Fibroblast of the aortic adventitia (primary cell): Measurements from ENCODE around the gene CSNK1E. TPM values are rescaled to one million over a fixed set of nuclear protein-coding genes. Genes with fewer than 3 reads are reported as not detected.
"Not testable (repeated sequence)": the region's sequence is repeated elsewhere in the genome, so short reads cannot be mapped to it uniquely, and the experiment has no call there.

Experiments used
- DNase-seq: peaks from one replicate; pipeline ENCODE4 v3.0.0-alpha.2; 2010; ENCODE audit warnings: low read depth
- H3K4me3 ChIP-seq: 2 replicates; pipeline ENCODE4 v1.5.1; 2011; ENCODE audit warnings: low read depth, mild to moderate bottlenecking, control low read depth, low read length, moderate library complexity
- total RNA-seq: library from RNA; depleted of rRNA; stranded (reverse); fragments of >200 nt; gene quantifications from 2 replicates; pipeline ENCODE4 v1.2.3, GENCODE V29; 2012; ENCODE audit warnings: low replicate concordance
- TF ChIP-seq, protein P1 (sequence below): IDR thresholded peaks from 2 replicates; pipeline ENCODE4 v1.5.1; 2011; ENCODE audit warnings: mild to moderate bottlenecking, low read length, control low read depth, inconsistent platforms; ENCODE audit not compliant: insufficient read depth

The CSNK1E gene
- total RNA-seq, 1 donor, result 94.7 TPM

DNA sequence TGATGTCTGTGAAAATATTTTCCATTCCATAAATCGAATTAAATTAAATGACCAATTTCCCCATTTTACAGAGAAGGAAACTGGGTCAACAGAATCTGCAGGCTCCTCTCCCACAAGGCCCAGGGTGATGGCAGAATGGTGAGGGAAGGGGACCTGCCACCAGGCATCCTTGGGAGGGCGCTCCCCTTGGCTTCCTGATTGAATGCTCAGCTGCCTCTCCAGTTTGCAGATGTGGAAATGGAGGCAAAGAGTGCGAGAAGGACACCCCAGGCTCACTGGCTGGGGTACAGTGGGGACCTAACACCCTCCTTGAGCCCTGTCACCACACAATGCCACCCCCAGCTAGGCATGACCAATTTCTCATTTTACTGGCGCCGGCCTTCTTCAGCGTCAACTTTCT, 28.5 kb upstream of the CSNK1E start:
- TF ChIP-seq, protein P1, sequence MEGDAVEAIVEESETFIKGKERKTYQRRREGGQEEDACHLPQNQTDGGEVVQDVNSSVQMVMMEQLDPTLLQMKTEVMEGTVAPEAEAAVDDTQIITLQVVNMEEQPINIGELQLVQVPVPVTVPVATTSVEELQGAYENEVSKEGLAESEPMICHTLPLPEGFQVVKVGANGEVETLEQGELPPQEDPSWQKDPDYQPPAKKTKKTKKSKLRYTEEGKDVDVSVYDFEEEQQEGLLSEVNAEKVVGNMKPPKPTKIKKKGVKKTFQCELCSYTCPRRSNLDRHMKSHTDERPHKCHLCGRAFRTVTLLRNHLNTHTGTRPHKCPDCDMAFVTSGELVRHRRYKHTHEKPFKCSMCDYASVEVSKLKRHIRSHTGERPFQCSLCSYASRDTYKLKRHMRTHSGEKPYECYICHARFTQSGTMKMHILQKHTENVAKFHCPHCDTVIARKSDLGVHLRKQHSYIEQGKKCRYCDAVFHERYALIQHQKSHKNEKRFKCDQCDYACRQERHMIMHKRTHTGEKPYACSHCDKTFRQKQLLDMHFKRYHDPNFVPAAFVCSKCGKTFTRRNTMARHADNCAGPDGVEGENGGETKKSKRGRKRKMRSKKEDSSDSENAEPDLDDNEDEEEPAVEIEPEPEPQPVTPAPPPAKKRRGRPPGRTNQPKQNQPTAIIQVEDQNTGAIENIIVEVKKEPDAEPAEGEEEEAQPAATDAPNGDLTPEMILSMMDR, result no peak
- H3K4me3 ChIP-seq, result no peak overlapping the region
- DNase-seq, result no peak

- not testable (repeated sequence) for DNase-seq, H3K4me3 ChIP-seq
Observed at GRCh38 chr22:38339893-38340292, 22.7 kb upstream of the CSNK1E start.

GRCh38 chr22:38338772-38339379, 21.6 kb upstream of the CSNK1E start:
- DNase-seq, result no peak

DNA sequence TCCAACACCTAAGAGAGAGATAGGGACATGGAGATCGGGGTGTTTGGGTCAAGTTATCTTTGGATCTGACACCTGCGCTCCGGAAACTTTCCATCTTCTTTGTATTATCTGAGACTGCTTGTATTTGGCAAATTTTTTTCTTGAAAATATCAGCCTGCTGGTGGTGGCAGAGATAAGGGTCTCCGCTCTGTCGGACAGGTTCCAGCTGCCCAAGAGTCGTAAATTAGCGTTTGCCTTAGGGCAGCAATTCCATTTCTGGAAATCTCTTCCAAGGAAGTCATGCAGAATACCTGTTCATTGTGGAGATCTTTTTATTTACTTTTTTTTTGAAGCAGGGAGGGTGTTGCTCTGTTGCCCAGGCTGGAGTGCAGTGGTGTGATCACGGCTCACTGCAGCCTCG, 19.5 kb upstream of the CSNK1E start:
- H3K4me3 ChIP-seq, result peak overlapping the region; percentile 59
- TF ChIP-seq, protein P1, result no peak
- DNase-seq, result no peak

More at GRCh38 chr22:38338772-38339379, 21.6 kb upstream of the CSNK1E start:
- H3K4me3 ChIP-seq, result no peak overlapping the region
- TF ChIP-seq, protein P1, result no peak

DNA sequence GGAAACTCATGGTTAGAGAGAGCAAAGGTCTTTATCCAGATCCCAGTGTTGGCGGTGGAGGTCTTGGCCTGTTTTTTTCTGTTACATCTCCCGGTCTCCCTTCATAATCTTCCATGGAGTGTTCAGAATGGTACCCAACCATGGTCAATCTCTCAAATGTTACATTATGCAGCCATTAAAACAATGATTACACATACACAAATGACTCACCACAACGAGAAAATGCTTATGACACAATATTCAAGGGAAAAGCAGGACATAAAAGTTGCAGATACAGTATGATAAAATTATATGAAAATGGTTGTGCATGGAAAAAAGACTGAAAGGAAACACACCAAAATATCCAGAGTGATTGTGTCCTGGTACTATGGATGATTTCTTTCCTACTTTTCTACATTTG, 17.8 kb upstream of the CSNK1E start:
- TF ChIP-seq, protein P1, result no peak
- DNase-seq, result no peak
- H3K4me3 ChIP-seq, result no peak overlapping the region

DNA sequence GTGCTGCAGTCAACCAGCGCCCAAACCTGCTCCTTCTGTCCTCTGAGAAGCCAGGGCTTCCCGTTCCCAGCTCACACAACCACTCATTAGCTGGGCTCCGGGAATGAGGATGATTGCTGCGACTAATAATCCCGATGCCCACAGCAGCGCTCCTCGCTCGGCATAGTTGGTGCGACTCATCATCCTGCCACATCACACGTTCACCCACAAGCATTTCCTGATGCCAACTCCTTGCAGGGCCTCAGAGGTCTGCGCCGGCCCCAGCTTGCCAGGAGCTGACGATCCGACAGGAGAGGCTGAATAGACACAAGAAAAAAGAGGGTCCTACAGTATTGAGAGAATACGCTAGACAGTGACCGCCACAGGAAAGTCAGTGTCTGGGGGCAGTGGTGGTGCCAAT, 10.6 kb upstream of the CSNK1E start:
- H3K4me3 ChIP-seq, result no peak overlapping the region
- TF ChIP-seq, protein P1, result no peak
- DNase-seq, result peak; percentile 25

DNA sequence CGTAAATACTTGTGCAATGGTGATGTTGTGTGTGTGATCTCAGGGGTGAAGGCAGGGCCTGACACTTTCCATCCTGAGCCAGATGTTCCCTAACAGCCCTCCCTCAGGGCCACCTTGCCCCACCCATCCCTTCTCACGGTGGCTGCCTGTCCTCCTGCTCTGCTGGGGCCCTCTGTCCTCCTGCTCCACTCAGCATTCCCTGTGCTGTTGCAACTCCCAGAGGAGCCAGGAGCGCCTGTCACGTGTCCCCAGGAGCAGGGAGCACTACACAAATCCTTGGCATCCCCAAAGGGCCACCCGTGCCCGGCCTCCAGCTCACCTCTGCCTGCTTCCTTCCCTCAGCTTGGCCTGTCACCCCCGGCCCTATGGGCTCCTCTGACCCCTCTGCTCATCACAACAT, 10.2 kb upstream of the CSNK1E start:
- DNase-seq, result no peak
- no peak overlapping the region for H3K4me3 ChIP-seq
- TF ChIP-seq, protein P1, result no peak
